Stimulated activated naive CD8-positive, alpha-beta T cell treated with anti-CD3 and anti-CD28 coated beads, Interleukin-15, Interleukin-2, amounts not matched to agents 100 ng/mL and 50 ng/mL, for 24 hours (primary cell): ENCODE measurements around the gene DNAJB9.

Source experiments
- H3K27ac Mint-ChIP-seq: one replicate; pipeline ENCODE4 v1.8.0; 2021; ENCODE audit warnings: mild to moderate bottlenecking, mixed read lengths
- H3K27me3 Mint-ChIP-seq: one replicate; pipeline ENCODE4 v1.8.0; 2021; ENCODE audit warnings: mixed read lengths
- H3K36me3 Mint-ChIP-seq: one replicate; pipeline ENCODE4 v1.8.0; 2021; ENCODE audit warnings: low read depth, mixed read lengths
- H3K4me1 Mint-ChIP-seq: one replicate; pipeline ENCODE4 v1.8.0; 2021; ENCODE audit warnings: low read depth, mixed read lengths
- H3K4me3 Mint-ChIP-seq: one replicate; pipeline ENCODE4 v1.8.0; 2021; ENCODE audit warnings: mild to moderate bottlenecking, mixed read lengths
- H3K9me3 Mint-ChIP-seq: one replicate; pipeline ENCODE4 v1.8.0; 2021; ENCODE audit warnings: mixed read lengths

DNAJB9 gene

DNA sequence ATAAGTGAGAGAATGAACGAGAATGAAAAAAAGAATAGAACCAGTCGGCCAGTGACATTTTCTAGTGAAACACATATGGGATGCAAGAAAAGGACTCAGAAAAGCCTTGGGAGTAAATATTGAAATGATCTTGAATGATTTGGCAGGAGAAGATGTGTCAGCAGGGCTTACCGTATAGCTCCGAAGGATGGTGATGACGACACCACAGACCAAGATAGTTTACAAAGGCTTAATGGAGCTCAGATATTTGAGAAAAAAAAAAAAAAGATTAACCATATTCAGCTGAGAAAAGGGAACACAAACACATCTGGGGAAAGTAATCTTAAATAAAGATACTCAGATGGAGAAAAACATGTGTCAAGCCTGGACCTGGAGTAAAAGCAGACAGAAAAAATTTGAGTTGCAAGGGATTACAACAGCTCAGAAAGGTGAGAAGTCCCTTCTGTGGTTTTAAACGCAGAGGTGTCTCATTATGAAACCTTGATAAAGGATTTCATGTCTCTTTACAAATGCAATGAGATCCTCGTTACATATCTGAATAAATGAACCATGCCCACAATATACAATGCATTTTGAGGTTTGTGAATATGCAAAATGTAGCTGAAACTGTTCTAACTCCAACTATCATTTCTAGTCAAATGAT is 36.0 kb downstream of the DNAJB9 start:
- Mint-ChIP-seq H3K4me1 (no peaks in the 10 kb centered on the region), H3K27me3 (no peaks in the 10 kb centered on the region), H3K36me3 (no peaks in the 10 kb centered on the region), H3K4me3 (no peak overlapping the region), H3K9me3 (no peaks in the 10 kb centered on the region), H3K27ac (no peak overlapping the region)

GRCh38 chr7:108609643-108610042 is 40.0 kb downstream of the DNAJB9 start:
- H3K4me3 Mint-ChIP-seq, result no peak overlapping the region
- H3K9me3 Mint-ChIP-seq, result no peaks in the 10 kb centered on the region
- no peaks in the 10 kb centered on the region for H3K4me1 Mint-ChIP-seq
- H3K27me3 Mint-ChIP-seq, result no peaks in the 10 kb centered on the region
- no peak overlapping the region for H3K27ac Mint-ChIP-seq
- no peaks in the 10 kb centered on the region for H3K36me3 Mint-ChIP-seq

GRCh38 chr7:108611268-108611667 is 41.6 kb downstream of the DNAJB9 start:
- no peaks in the 10 kb centered on the region for H3K9me3 Mint-ChIP-seq
- no peaks in the 10 kb centered on the region for H3K36me3 Mint-ChIP-seq
- no peak overlapping the region for H3K4me3 Mint-ChIP-seq
- no peaks in the 10 kb centered on the region for H3K27me3 Mint-ChIP-seq
- H3K4me1 Mint-ChIP-seq, result no peaks in the 10 kb centered on the region
- H3K27ac Mint-ChIP-seq, result no peak overlapping the region

DNA sequence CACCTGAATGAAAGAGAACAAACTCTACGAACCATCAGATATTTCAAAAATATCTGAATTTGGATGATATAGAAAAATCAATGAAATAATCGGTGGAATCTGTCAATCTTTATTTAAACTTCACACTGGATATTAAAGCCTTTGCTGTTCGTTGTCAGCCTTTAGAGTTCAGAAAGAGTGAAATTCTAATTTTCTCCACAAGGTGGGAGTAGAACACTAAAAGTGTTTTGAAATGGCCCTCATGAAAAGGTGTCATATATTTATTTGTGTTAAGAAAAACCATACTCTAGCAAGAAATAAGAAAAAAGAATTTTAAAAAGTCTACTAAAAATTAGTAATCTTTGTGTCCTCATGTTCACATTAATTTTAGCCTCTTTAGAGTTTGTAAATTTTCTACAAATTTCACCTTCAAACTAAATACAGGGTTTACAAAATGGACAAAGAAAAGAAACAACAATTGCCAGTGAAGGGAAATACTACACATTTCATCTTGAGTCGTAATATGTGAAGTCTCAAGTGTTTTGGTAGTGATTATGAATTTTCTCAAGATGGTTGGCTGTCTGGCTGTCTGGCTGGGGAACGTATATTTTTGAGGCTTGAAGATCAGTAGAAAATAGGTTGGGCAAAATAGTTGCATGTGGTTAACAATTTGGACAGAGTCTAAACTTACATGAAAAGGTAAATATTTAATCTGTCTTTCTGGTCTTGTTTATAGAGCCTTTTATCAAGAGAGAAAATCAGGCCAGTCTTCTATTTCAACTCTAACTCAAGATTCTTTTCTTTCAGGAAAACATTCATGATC is 43.7 kb downstream of the DNAJB9 start:
- Mint-ChIP-seq H3K4me1 (no peaks in the 10 kb centered on the region), H3K27me3 (peaks cover 4% of the 10 kb centered on the region), H3K9me3 (no peaks in the 10 kb centered on the region), H3K4me3 (no peak overlapping the region), H3K27ac (no peak overlapping the region), H3K36me3 (no peaks in the 10 kb centered on the region)

DNA sequence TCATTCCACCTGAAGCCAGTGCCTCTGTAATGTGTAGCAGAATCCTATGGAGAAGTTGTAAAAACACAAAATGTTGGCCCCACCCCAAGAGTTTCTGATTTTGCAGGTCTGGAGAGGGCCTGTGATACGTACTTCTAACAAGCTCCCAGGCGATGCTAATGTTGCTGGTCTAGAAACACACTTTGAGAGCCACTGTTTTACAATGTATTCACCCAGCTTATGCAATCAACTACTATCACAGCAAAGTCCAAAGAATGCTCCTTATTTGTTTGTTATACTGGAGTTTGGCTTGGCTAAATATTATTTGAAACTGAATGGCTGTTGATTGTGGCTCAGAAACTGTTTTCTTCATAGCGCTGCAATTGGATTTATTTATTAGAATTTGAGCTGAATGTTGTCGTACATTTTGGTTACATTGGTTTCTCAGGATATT is 44.3 kb downstream of the DNAJB9 start:
- Mint-ChIP-seq H3K4me1 (no peaks in the 10 kb centered on the region), H3K36me3 (no peaks in the 10 kb centered on the region), H3K27me3 (peaks cover 5% of the 10 kb centered on the region), H3K27ac (no peak overlapping the region), H3K9me3 (no peaks in the 10 kb centered on the region), H3K4me3 (no peak overlapping the region)

DNA sequence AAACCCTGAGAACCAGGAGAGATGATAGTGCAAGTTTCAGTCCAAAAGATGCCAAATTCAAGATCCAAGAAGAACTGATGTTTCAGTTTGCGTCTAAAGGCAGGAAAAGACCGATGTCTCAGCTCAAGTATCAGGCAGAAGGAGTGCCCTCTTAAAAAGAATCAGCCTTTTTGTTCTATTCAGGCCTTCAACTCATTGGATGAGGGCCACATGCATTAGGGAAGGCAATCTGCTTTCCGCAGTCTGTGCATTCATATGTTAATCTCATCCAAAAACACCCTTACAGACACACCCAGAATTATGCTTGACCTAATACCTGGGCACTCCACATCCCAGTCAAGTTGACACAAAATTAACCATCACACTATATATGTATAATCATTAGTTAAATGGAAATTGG is 45.2 kb downstream of the DNAJB9 start:
- Mint-ChIP-seq H3K27ac (no peak overlapping the region), H3K9me3 (no peaks in the 10 kb centered on the region), H3K4me3 (no peak overlapping the region), H3K27me3 (peaks cover 5% of the 10 kb centered on the region), H3K4me1 (no peaks in the 10 kb centered on the region), H3K36me3 (no peaks in the 10 kb centered on the region)

DNA sequence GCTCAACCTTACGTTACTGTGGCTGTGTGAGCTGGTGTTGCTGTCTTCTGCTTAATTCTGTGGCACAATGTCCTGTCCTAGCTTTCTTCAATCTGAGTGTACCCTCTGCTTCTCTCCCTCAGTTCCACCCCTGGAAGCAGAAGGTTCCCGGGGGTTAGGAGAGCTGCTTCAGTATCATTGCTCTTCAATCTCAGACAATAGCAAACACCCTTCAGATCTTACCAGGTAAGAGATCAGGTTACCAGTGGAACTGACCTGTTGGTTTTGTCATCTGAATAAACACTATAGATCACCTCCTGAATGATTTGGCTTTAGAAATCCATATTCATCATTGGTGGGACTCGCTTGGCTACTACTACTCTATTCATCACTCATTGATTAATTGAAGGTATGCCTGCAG is 48.4 kb downstream of the DNAJB9 start:
- no peaks in the 10 kb centered on the region for H3K4me1 Mint-ChIP-seq
- no peaks in the 10 kb centered on the region for H3K36me3 Mint-ChIP-seq
- peaks cover 5% of the 10 kb centered on the region for H3K27me3 Mint-ChIP-seq
- no peaks in the 10 kb centered on the region for H3K9me3 Mint-ChIP-seq
- H3K4me3 Mint-ChIP-seq, result no peak overlapping the region
- H3K27ac Mint-ChIP-seq, result no peak overlapping the region

DNA sequence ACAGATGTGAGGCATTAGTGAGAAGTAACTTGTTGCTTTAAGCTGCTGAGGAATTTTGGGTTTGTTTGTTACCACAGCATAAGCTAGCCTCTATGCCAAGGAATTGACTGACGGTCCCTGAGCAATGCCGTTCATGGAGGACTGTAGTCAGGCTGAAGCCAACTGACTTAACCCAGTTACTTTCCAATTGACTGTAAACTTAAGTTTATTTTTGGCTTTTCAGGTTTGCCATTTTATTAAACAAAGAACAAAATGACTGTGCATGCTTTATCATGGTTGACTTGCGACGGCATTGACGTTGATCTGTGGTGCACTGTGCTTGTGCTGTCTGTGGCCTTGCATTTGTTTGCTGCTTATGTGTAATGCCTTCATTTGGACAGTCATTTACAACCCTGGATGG is 53.5 kb downstream of the DNAJB9 start:
- H3K4me1 Mint-ChIP-seq, result no peaks in the 10 kb centered on the region
- H3K9me3 Mint-ChIP-seq, result no peaks in the 10 kb centered on the region
- H3K27ac Mint-ChIP-seq, result no peak overlapping the region
- no peaks in the 10 kb centered on the region for H3K36me3 Mint-ChIP-seq
- H3K27me3 Mint-ChIP-seq, result peaks cover 1% of the 10 kb centered on the region
- no peak overlapping the region for H3K4me3 Mint-ChIP-seq
